OCI-LY3 (cell line): ENCODE results near the gene SMYD3.

Experiments
- H2AFZ ChIP-seq: fragments of 200-600, 300-600 bp; shearing (Covaris generic); 2 replicates; pipeline ENCODE4 v1.6.0; 2014; ENCODE audit warnings: antibody characterized with exemption, low read depth, low read length
- H3K27ac ChIP-seq: fragments of 200-600, 300-600 bp; sonication (generic); 2 replicates; pipeline ENCODE4 v1.5.1; 2014; ENCODE audit warnings: mild to moderate bottlenecking, low read length, moderate library complexity, mixed read lengths
- H3K27me3 ChIP-seq: fragments of 200-600, 300-600 bp; sonication (generic); 2 replicates; pipeline ENCODE4 v1.6.1; 2014; ENCODE audit warnings: low read depth, low read length, mixed read lengths
- H3K36me3 ChIP-seq: fragments of 200-600, 300-600 bp; sonication (generic); replicated peaks from 2 replicates; pipeline ENCODE3; 2014; ENCODE audit warnings: low read depth, low read length, mixed read lengths
- H3K4me1 ChIP-seq: fragments of 300-600, 200-600 bp; sonication (generic); 2 replicates; pipeline ENCODE4 v1.6.1; 2014; ENCODE audit warnings: low read length, mixed read lengths
- H3K4me2 ChIP-seq: fragments of 200-600, 300-600 bp; sonication (generic); 2 replicates; pipeline ENCODE4 v1.6.1; 2014; ENCODE audit warnings: low read length, mixed read lengths
- H3K4me3 ChIP-seq: fragments of 300-600, 200-600 bp; sonication (generic); 2 replicates; pipeline ENCODE4 v1.5.1; 2014; ENCODE audit warnings: antibody characterized with exemption, mild to moderate bottlenecking, low read length, moderate library complexity
- H3K79me2 ChIP-seq: fragments of 300-600, 200-600 bp; shearing (Covaris generic); 2 replicates; pipeline ENCODE4 v1.6.1; 2014; ENCODE audit warnings: mild to moderate bottlenecking, low read length, mixed read lengths
- H3K9ac ChIP-seq: fragments of 300-600, 200-600 bp; shearing (Covaris generic); 2 replicates; pipeline ENCODE4 v1.6.0; 2014; ENCODE audit warnings: mild to moderate bottlenecking, low read length, moderate library complexity
- H3K9me3 ChIP-seq: fragments of 200-600, 300-600 bp; shearing (Covaris generic); 2 replicates; pipeline ENCODE4 v1.6.1; 2014; ENCODE audit warnings: low read length, mixed read lengths; ENCODE audit not compliant: insufficient read depth
- H4K20me1 ChIP-seq: fragments of 200-600, 300-600 bp; sonication (generic); 2 replicates; pipeline ENCODE4 v1.6.1; 2016; ENCODE audit warnings: low read length, mixed read lengths; ENCODE audit not compliant: insufficient read depth
- EZH2phosphoT487 ChIP-seq: fragments of 200-600 bp; shearing (Covaris generic); IDR thresholded peaks from 2 replicates; pipeline ENCODE4 v1.6.1; 2018; ENCODE audit warnings: antibody characterized with exemption, mixed run types, low read depth
- TF ChIP-seq, protein P1 (sequence below): fragments of 200-600, 300-600 bp; sonication (generic); IDR thresholded peaks from 2 replicates; pipeline ENCODE4 v1.5.1; 2014; ENCODE audit warnings: antibody characterized with exemption, low read length, low read depth

The SMYD3 gene

DNA sequence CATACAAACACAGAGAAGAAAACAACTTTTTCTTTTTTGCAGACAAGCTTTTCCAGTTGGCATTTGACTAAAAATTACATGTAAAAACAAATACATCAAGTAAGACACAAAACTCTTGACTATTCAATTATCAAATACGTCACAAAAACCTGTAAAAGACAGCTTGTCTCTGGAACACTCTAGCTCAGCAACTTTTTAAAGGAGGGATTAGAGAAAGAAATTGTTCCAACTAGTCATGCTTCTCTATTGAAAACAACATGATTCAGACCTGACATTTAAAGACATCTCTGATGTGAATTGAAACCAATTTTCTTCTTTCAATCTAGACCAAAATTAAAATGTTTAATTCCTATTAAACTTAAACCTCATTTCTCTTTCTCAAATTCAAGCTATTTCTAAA is 30.3 kb downstream of the SMYD3 start:
- Histone ChIP-seq H3K36me3 (peaks cover 4% of the 10 kb centered on the region), H3K9ac (no peak overlapping the region), H3K9me3 (peaks cover 3% of the 10 kb centered on the region; the same call in 1 of the 2 replicates), H3K27ac (no peak overlapping the region), H4K20me1 (peaks cover 8% of the 10 kb centered on the region), H3K27me3 (no peaks in the 10 kb centered on the region), H3K4me2 (no peak overlapping the region), H3K4me1 (peaks cover 16% of the 10 kb centered on the region), H2AFZ (no peak overlapping the region), H3K4me3 (no peak overlapping the region), H3K79me2 (peaks cover 6% of the 10 kb centered on the region; the same call in 1 of the 2 replicates)
- TF ChIP-seq, protein P1, sequence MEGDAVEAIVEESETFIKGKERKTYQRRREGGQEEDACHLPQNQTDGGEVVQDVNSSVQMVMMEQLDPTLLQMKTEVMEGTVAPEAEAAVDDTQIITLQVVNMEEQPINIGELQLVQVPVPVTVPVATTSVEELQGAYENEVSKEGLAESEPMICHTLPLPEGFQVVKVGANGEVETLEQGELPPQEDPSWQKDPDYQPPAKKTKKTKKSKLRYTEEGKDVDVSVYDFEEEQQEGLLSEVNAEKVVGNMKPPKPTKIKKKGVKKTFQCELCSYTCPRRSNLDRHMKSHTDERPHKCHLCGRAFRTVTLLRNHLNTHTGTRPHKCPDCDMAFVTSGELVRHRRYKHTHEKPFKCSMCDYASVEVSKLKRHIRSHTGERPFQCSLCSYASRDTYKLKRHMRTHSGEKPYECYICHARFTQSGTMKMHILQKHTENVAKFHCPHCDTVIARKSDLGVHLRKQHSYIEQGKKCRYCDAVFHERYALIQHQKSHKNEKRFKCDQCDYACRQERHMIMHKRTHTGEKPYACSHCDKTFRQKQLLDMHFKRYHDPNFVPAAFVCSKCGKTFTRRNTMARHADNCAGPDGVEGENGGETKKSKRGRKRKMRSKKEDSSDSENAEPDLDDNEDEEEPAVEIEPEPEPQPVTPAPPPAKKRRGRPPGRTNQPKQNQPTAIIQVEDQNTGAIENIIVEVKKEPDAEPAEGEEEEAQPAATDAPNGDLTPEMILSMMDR = no peak
- TF ChIP-seq EZH2phosphoT487 = no peak

DNA sequence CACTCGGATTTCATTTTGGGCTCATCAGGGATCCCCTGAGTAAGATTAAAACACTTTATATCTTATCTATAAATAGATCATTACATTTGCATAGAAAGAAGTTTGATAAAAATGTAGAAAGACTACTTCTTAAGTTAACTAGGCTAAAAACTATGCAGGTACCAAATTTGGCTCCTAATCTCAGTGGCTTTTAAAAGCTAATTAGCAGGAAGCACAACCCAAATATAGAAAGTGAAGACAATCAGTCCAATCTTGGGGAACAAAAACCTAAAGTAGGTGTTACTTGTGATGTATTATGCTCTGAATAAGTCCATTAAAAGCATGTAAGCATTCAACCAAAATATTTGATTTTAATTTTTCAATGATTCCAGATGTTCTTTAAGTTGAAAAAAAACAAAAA is 35.4 kb downstream of the SMYD3 start:
- Histone ChIP-seq H3K4me3 (no peak overlapping the region), H3K27me3 (no peaks in the 10 kb centered on the region), H3K4me2 (no peak overlapping the region), H3K79me2 (peaks cover 5% of the 10 kb centered on the region), H4K20me1 (peaks cover 6% of the 10 kb centered on the region), H3K4me1 (peaks cover 3% of the 10 kb centered on the region), H3K9me3 (no peaks in the 10 kb centered on the region), H3K9ac (no peak overlapping the region), H3K36me3 (no peaks in the 10 kb centered on the region), H3K27ac (no peak overlapping the region), H2AFZ (no peak overlapping the region)
- TF ChIP-seq, protein P1 = no peak
- TF ChIP-seq EZH2phosphoT487 = no peak

DNA sequence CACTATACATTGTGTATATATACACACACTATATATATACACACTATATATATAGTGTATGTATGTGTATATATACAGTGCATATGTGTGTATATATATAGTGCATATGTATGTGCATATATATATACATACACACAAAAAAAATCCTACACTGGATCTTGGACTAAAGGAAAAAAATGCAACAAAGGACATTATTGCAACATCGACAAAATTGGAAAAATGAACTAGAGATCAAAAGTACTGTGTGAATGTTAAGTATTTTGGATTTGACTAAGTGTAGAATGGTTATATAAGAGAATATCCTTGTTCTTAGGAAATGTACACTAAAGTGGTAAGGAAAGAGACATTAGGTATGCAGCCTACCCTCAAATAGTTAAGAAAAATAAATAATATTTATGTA is 36.5 kb downstream of the SMYD3 start:
- Histone ChIP-seq H3K9me3 (no peaks in the 10 kb centered on the region), H3K4me3 (no peak overlapping the region), H3K36me3 (no peaks in the 10 kb centered on the region)

DNA sequence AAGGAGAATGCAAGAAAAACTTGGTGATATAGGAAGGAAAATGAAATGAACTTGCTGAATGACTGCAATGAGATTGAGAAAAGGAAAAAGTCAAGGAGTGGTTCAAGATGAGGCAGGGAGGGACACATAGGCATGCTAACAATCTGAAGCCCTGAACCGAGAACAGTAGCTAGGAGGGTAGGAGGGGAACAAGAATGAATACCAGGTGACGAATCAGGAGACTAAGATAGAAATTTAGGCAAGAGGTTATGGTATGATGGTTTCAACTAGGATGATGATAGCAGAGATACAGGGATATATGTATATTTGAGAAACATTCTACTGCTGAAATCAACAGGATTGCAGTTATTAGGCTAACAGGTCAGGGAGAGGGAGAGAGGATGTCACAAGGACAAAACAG is 44.1 kb downstream of the SMYD3 start:
- Histone ChIP-seq H3K4me2 (no peak overlapping the region), H3K27me3 (no peaks in the 10 kb centered on the region), H2AFZ (no peak overlapping the region), H3K79me2 (peaks cover 5% of the 10 kb centered on the region; the same call in 1 of the 2 replicates), H3K9ac (no peak overlapping the region), H4K20me1 (0 out of 2 replicates have a peak, but pooled peaks cover 5% of the 10 kb centered on the region), H3K4me3 (no peak overlapping the region), H3K36me3 (no peaks in the 10 kb centered on the region), H3K4me1 (peaks cover 15% of the 10 kb centered on the region), H3K9me3 (no peaks in the 10 kb centered on the region), H3K27ac (no peak overlapping the region)
- TF ChIP-seq, protein P1 = no peak
- TF ChIP-seq EZH2phosphoT487 = no peak

More for the DNA sequence above, 36.5 kb downstream of the SMYD3 start:
- no peak overlapping the region for H3K9ac ChIP-seq
- no peak overlapping the region for H3K27ac ChIP-seq
- H3K4me1 ChIP-seq = no peaks in the 10 kb centered on the region
- TF ChIP-seq EZH2phosphoT487 = no peak
- TF ChIP-seq, protein P1 = no peak
- H2AFZ ChIP-seq = no peak overlapping the region
- no peaks in the 10 kb centered on the region; the same call in 1 of the 2 replicates for H4K20me1 ChIP-seq
- no peak overlapping the region for H3K4me2 ChIP-seq
- no peaks in the 10 kb centered on the region for H3K27me3 ChIP-seq
- H3K79me2 ChIP-seq = no peaks in the 10 kb centered on the region; the same call in 1 of the 2 replicates
